HepG2 (cell line): ENCODE measurements around the gene TAS1R1.

Experiments used
- CREM ChIP-seq, 2 experiments: sonication (generic) in 1 of 2; formaldehyde crosslinking in 1 of 2; IDR thresholded peaks; 2 replicates each; pipeline versions ENCODE4 v1.4.0 to v1.6.1; 2016 to 2020; ENCODE audit warnings: antibody characterized with exemption in 1 of 2, mild to moderate bottlenecking in 1 of 2, missing genetic modification reagents in 1 of 2
- FOSL2 ChIP-seq: sonication (generic); formaldehyde crosslinking; IDR thresholded peaks from 2 replicates; pipeline ENCODE4 v1.4.0; 2020; ENCODE audit warnings: missing genetic modification reagents
- SMC3 ChIP-seq: IDR thresholded peaks from 2 replicates; pipeline ENCODE4 v1.6.1; 2011; ENCODE audit warnings: low read length, improper control_type of control experiment
- TAF1 ChIP-seq: sonication (generic); formaldehyde crosslinking; IDR thresholded peaks from 2 replicates; pipeline ENCODE4 v1.4.0; 2020; ENCODE audit warnings: missing genetic modification reagents
- WIZ ChIP-seq: sonication (generic); formaldehyde crosslinking; IDR thresholded peaks from 2 replicates; pipeline ENCODE4 v1.5.1; 2020; ENCODE audit warnings: mild to moderate bottlenecking, missing genetic modification reagents
- ZNF513 ChIP-seq: sonication (generic); formaldehyde crosslinking; conservative IDR thresholded peaks from 2 replicates; pipeline ENCODE4 v1.5.0; 2020; ENCODE audit warnings: missing genetic modification reagents
- ZNF530 ChIP-seq: sonication (generic); formaldehyde crosslinking; IDR thresholded peaks from 2 replicates; pipeline ENCODE4 v1.5.0; 2020; ENCODE audit warnings: low read depth, mild to moderate bottlenecking, missing genetic modification reagents
- TF ChIP-seq, protein P1 (sequence below): sonication (generic); formaldehyde crosslinking; IDR thresholded peaks from 2 replicates; pipeline ENCODE4 v1.4.0; 2020; ENCODE audit warnings: mild to moderate bottlenecking, missing genetic modification reagents

- TF ChIP-seq, protein P1, sequence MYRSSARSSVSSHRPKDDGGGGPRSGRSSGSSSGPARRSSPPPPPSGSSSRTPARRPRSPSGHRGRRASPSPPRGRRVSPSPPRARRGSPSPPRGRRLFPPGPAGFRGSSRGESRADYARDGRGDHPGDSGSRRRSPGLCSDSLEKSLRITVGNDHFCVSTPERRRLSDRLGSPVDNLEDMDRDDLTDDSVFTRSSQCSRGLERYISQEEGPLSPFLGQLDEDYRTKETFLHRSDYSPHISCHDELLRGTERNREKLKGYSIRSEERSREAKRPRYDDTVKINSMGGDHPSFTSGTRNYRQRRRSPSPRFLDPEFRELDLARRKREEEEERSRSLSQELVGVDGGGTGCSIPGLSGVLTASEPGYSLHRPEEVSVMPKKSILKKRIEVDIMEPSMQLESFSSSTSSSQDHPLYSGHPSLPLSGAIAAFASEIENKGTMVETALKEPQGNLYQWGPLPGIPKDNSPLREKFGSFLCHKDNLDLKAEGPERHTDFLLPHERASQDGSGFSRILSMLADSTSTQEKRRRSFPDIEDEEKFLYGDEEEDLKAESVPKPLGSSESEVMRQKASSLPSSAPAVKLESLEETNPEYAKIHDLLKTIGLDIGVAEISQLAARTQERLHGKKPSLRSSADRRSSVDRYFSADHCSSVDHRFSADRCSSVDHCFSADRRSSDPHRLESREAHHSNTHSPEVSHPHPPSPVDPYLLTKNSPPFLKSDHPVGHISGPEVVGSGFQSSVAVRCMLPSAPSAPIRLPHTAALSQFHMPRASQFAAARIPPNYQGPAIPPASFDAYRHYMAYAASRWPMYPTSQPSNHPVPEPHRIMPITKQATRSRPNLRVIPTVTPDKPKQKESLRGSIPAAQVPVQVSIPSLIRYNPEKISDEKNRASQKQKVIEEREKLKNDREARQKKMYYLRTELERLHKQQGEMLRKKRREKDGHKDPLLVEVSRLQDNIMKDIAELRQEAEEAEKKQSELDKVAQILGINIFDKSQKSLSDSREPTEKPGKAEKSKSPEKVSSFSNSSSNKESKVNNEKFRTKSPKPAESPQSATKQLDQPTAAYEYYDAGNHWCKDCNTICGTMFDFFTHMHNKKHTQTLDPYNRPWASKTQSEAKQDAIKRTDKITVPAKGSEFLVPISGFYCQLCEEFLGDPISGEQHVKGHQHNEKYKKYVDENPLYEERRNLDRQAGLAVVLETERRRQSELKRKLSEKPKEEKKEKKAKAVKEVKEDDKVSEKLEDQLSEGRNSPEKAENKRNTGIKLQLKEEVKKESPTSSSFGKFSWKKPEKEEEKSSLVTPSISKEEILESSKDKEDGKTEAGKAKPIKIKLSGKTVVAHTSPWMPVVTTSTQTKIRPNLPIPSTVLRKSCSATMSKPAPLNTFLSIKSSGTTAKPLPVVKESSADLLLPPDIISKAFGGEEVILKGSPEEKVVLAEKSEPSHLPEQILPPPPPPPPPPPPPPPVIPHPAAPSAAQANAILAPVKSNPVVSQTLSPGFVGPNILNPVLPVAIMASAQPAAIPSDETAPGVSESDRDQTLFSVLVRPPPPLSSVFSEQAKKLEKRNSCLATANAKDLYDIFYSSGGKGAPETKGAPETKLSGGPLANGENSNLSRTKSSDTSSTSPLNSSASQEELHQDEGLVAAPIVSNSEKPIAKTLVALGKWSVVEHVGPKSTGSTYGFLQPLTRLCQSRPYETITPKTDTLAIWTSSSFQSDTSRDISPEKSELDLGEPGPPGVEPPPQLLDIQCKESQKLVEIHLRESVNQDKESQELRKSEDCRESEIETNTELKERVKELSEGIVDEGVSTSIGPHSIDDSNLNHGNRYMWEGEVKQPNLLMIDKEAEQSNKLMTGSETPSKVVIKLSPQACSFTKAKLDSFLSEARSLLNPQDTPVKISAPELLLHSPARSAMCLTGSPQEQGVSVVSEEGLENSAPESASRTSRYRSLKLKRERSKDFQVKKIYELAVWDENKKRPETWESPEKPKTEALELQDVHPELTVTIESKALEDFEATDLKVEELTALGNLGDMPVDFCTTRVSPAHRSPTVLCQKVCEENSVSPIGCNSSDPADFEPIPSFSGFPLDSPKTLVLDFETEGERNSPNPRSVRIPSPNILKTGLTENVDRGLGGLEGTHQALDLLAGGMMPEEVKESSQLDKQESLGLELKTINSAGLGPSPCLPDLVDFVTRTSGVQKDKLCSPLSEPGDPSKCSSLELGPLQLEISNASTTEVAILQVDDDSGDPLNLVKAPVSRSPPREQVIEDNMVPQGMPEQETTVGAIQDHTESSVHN (CRISPR knock-in tag): no peak
- TF ChIP-seq ZNF530 (CRISPR knock-in tag): no peak
- no peak for TF ChIP-seq CREM (IDR thresholded peaks at IDR 0.05)
- no peak for TF ChIP-seq CREM (CRISPR knock-in tag; IDR thresholded peaks at IDR 0.05)
- TF ChIP-seq WIZ (CRISPR knock-in tag): no peak
- TF ChIP-seq SMC3: no peak
- TF ChIP-seq FOSL2: no peak
- no peak for TF ChIP-seq TAF1 (CRISPR knock-in tag)
- no peak for TF ChIP-seq ZNF513
These were observed 34.9 kb downstream of the TAS1R1 start for GRCh38 chr1:6590046-6590445.
